Natural killer cell (primary cell): ENCODE results near the gene CORO2A. TPM values are rescaled to one million over a fixed set of nuclear protein-coding genes. Genes with fewer than 3 reads are reported as not detected.

Experiments
- ATAC-seq, 3 donors: fragments of 150-1000 bp in 2 of 3; fragments of 200-7000 bp in 1 of 3; cut with Tn5 transposase; 1 replicate in 1 of 3; 2 replicates in 2 of 3; pipeline ENCODE4 v1.10.0; 2021; ENCODE audit warnings: mild to moderate bottlenecking in 2 of 3, moderate library complexity in 2 of 3
- DNase-seq, 2 donors: peaks; one replicate each; pipeline versions ENCODE4 v3.0.0 to v3.0.0-alpha.2; 2013 to 2021; ENCODE audit warnings: mixed read lengths in 1 of 2
- H3K27ac ChIP-seq: one replicate; pipeline ENCODE4 v1.5.1; 2013; ENCODE audit warnings: mild to moderate bottlenecking, low read length
- H3K27me3 ChIP-seq: one replicate; pipeline ENCODE4 v1.6.1; 2013; ENCODE audit warnings: low read length; ENCODE audit not compliant: control insufficient read depth, insufficient read depth
- H3K36me3 ChIP-seq: one replicate; pipeline ENCODE4 v1.6.1; 2013; ENCODE audit warnings: low read length; ENCODE audit not compliant: control insufficient read depth, insufficient read depth
- H3K4me1 ChIP-seq: one replicate; pipeline ENCODE4 v1.6.1; 2013; ENCODE audit warnings: low read length; ENCODE audit not compliant: control insufficient read depth, insufficient read depth
- H3K4me3 ChIP-seq: one replicate; pipeline ENCODE4 v1.5.1; 2013; ENCODE audit warnings: low read length
- H3K9me3 ChIP-seq: one replicate; pipeline ENCODE4 v1.6.1; 2013; ENCODE audit warnings: low read length; ENCODE audit not compliant: control insufficient read depth, insufficient read depth
- H3K27ac Mint-ChIP-seq, 2 donors: one replicate each; pipeline ENCODE4 v1.8.0; 2022; ENCODE audit warnings: mild to moderate bottlenecking in 2 of 2, mixed read lengths in 2 of 2, moderate library complexity in 1 of 2
- H3K27me3 Mint-ChIP-seq, 2 donors: one replicate each; pipeline ENCODE4 v1.8.0; 2022; ENCODE audit warnings: low read depth in 2 of 2, mixed read lengths in 2 of 2
- H3K36me3 Mint-ChIP-seq: one replicate; pipeline ENCODE4 v1.8.0; 2022; ENCODE audit warnings: mixed read lengths
- H3K4me1 Mint-ChIP-seq, 2 donors: one replicate each; pipeline ENCODE4 v1.8.0; 2022; ENCODE audit warnings: mixed read lengths in 2 of 2
- H3K4me3 Mint-ChIP-seq: one replicate; pipeline ENCODE4 v1.8.0; 2022; ENCODE audit warnings: mild to moderate bottlenecking, moderate library complexity, mixed read lengths
- H3K9me3 Mint-ChIP-seq, 2 donors: one replicate each; pipeline ENCODE4 v1.8.0; 2022; ENCODE audit warnings: mixed read lengths in 2 of 2
- WGBS: methylation state at CpG from one replicate; pipeline ENCODE4 v1.1.7; 2013; ENCODE audit warnings: missing lambda C conversion rate; ENCODE audit not compliant: insufficient coverage; 5-methylcytosine and 5-hydroxymethylcytosine counted together
- intact Hi-C: fragments of 100-400 bp; cut with micrococcal nuclease; formaldehyde crosslinking; loops from one replicate; pipeline ENCODE4 v1.14.2; 2022
- total RNA-seq, 4 donors: library from RNA; stranded (reverse); fragments of 120-200 nt in 1 of 4; gene quantifications; one replicate each; pipeline versions ENCODE4 v1.2.3 to v1.2.4, GENCODE V29; 2013 to 2022
- TF ChIP-seq, protein P1 (sequence below): fragments of 200-600 bp; IDR thresholded peaks from one replicate; pipeline ENCODE4 v1.8.0; 2022; ENCODE audit warnings: antibody characterized with exemption

The CORO2A gene
- total RNA-seq, 3 donors from 2014 or later (not counting 1 experiment from before 2014, with no cell fraction given) = 1.9 to 3.6 (median 2.3) TPM

DNA sequence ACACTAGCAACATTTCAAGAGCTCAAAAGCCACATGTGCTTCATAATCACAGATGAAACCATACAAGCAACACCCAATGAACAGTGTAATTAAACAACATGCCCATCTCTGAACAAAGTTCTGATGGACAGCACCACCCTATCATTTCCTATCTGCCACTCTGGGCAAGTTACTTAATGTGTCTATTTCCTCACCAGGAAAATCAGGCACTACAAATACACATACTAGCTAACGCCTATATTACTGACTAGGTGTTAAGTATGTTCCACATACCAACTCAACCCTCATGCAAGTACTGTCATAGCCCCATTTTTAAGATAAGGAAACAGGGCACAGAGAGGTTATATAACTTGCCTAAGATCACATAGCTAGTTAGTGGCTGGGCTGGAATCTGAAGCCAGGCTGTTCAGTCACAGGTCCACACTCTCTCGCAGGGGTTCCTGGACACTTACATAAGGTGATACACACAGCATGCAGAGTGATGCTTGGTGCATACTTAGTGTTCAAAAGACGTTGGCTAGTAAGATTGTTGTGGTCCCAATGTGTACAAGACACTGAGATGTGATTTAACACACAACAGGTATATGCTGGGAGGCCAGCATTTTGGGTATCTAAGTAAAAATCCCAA, 24.2 kb downstream of the CORO2A start:
- 82% methylated on average over 3 of the region's 3 CpGs for WGBS
- Mint-ChIP-seq H3K27ac (peak overlapping the region in 1 of 2 donors; percentile 22), H3K4me1 (peaks cover 12 to 21% of the 10 kb centered on the region in 2 donors), H3K27me3 (no peaks in the 10 kb centered on the region), H3K36me3 (no peaks in the 10 kb centered on the region), H3K4me3 (no peak overlapping the region), H3K9me3 (no peaks in the 10 kb centered on the region)
- DNase-seq (no peak), ATAC-seq (no peak)
- no peaks in the 10 kb centered on the region for H3K36me3 ChIP-seq
- H3K9me3 ChIP-seq = no peaks in the 10 kb centered on the region
- peaks cover 36% of the 10 kb centered on the region for H3K4me1 ChIP-seq
- no peaks in the 10 kb centered on the region for H3K27me3 ChIP-seq
- no peak overlapping the region for H3K27ac ChIP-seq
- intact Hi-C loops = no loop called here
- TF ChIP-seq, protein P1, sequence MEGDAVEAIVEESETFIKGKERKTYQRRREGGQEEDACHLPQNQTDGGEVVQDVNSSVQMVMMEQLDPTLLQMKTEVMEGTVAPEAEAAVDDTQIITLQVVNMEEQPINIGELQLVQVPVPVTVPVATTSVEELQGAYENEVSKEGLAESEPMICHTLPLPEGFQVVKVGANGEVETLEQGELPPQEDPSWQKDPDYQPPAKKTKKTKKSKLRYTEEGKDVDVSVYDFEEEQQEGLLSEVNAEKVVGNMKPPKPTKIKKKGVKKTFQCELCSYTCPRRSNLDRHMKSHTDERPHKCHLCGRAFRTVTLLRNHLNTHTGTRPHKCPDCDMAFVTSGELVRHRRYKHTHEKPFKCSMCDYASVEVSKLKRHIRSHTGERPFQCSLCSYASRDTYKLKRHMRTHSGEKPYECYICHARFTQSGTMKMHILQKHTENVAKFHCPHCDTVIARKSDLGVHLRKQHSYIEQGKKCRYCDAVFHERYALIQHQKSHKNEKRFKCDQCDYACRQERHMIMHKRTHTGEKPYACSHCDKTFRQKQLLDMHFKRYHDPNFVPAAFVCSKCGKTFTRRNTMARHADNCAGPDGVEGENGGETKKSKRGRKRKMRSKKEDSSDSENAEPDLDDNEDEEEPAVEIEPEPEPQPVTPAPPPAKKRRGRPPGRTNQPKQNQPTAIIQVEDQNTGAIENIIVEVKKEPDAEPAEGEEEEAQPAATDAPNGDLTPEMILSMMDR = no peak
- no peak overlapping the region for H3K4me3 ChIP-seq

DNA sequence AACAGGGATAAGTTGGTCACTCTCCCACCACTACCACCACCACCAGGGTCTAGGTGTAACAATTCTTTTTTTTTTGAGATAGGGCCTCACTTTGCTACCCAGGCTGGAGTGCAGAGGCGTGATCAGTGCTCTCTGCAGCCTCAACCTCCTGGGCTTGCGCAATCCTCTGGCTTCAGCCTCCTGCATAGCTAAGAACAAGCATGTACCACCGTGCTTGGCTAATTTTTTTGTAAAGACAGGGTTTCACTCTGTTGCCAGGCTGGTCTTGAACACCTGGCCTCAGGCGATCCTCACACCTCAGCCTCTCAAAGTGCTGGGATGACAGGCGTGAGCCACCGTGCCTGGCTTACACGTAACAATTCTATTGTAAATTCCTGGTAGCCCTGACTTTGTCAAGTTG, 27.5 kb downstream of the CORO2A start:
- no peak for DNase-seq
- H3K4me3 ChIP-seq = no peak overlapping the region
- peaks cover 13 to 22% of the 10 kb centered on the region in 2 donors for H3K4me1 Mint-ChIP-seq
- intact Hi-C loops = no loop called here
- H3K36me3 ChIP-seq = no peaks in the 10 kb centered on the region
- WGBS = 88% methylated on average over 7 of the region's 7 CpGs
- no peaks in the 10 kb centered on the region for H3K9me3 Mint-ChIP-seq
- H3K4me1 ChIP-seq = peaks cover 33% of the 10 kb centered on the region
- ATAC-seq = no peak
- H3K27ac Mint-ChIP-seq = no peak overlapping the region
- no peak overlapping the region for H3K27ac ChIP-seq
- no peaks in the 10 kb centered on the region for H3K36me3 Mint-ChIP-seq
- TF ChIP-seq, protein P1 = no peak
- no peaks in the 10 kb centered on the region for H3K27me3 Mint-ChIP-seq
- H3K27me3 ChIP-seq = no peaks in the 10 kb centered on the region
- no peak overlapping the region for H3K4me3 Mint-ChIP-seq
- no peaks in the 10 kb centered on the region for H3K9me3 ChIP-seq

DNA sequence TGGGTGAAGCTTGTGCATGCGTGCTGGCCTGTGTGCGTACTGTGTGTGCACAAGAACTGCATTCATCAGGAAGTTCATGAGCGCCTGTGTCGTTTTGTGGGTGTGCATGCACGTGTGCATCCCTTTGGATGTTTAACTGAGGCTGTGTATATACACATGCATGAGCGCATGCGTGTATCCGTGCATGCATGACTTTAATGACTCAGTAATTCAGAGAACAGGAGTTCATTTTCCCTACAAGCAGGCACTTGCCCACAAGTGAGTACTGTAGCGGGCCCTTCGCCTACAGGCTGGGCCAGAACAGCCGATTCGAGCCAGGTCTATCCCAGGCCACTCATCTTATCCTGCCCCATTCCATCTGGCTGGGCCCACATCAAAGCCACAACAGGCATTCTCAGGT, 29.8 kb downstream of the CORO2A start:
- ATAC-seq = no peak

More for the DNA sequence above, 29.8 kb downstream of the CORO2A start:
- H3K4me1 ChIP-seq = peaks cover 30% of the 10 kb centered on the region
- H3K36me3 ChIP-seq = no peaks in the 10 kb centered on the region
- no peaks in the 10 kb centered on the region for H3K36me3 Mint-ChIP-seq
- 96% methylated on average over 12 of the region's 12 CpGs for WGBS
- no peak overlapping the region for H3K4me3 ChIP-seq
- TF ChIP-seq, protein P1 = no peak
- no peak for DNase-seq
- intact Hi-C loops = no loop called here
- H3K4me1 Mint-ChIP-seq = peaks cover 19 to 30% of the 10 kb centered on the region in 2 donors
- no peaks in the 10 kb centered on the region for H3K9me3 Mint-ChIP-seq
- H3K27ac ChIP-seq = no peak overlapping the region
- no peak overlapping the region for H3K27ac Mint-ChIP-seq
- H3K27me3 Mint-ChIP-seq = no peaks in the 10 kb centered on the region
- no peak overlapping the region for H3K4me3 Mint-ChIP-seq
- no peaks in the 10 kb centered on the region for H3K9me3 ChIP-seq
- no peaks in the 10 kb centered on the region for H3K27me3 ChIP-seq
